Measurements from ENCODE around the gene ACOT4.
"Not testable (repeated sequence)": the region's sequence is repeated elsewhere in the genome, so short reads cannot be mapped to it uniquely, and the experiment has no call there.

ACOT4 gene

DNA sequence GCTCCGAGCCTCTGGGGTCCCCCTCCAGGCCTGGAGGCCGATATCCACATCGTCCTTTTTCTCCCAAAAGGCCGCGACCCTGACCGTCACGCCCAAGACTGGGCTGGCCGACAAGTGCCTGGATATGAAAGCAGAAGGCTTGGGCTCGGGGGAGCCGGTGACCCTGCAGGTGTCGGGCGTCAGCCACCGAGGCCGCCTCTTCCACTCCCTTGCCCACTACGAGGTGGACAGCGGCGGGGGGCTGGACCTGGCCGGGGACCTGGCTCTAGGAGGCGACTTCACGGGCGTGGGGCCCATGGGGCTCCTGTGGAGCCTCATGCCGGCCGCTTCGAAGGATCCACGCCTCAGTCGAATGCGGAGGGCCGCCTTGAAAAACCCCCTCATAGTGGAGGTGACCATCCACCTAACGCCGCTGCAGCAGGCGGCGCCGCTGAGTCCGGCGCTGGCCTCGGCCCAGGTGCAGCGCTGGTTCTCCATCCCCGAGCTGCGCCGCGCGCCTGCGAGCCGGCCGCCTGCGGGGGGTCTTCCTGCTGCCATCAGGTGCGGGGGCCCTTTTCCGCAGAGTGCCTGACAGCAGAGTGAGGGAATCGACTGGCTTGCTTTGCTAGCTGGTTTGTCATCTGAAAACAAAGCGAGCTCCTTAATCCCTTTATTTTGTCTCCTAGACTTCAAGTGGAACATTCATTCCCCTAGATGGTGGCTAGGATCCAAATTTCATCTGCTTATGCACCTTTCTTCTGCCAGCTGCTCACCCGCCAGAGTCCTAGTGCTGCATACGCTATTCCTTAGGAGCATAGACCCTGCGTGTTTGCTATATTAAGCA, 42.5 kb downstream of the ACOT4 start:
- DNase-seq: no peak

DNA sequence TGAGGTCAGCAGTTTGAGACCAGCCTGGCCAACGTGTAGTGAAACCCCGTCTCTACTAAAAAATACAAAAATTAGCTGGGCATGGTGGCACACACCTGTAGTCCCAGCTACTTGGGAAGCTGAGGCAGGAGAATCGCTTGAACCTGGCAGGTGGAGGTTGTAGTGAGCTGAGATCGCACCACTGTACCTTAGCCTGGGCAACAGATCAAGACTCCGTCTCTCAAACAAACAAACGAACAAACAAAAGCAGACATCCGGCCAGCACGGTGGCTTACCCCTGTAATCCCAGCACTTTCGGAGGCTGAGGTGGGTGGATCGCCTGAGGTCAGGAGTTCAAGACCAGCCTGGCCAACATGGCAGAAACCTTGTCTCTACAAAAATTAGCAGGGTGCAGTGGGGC, 44.7 kb downstream of the ACOT4 start:
- not testable (repeated sequence) for DNase-seq

DNA sequence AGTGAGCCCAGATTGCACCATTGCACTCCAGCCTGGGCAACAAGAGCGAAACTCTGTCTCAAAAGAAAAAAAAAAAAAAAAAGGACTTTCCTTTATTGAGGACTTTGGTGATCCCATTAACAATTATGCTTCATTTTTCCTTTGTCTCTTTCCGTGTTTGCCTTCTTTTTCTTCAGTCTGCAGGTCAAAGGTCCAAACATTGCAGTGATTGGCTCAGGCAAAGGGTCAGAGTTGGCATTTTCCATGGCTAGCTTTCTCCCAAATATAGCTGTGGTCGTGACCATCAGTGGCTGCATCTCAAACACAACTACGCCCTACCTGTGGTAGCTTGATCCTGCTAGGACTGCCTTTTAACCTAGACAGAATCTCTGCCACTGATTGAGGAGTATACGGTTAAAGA, 46.2 kb downstream of the ACOT4 start:
- no peak for DNase-seq

DNA sequence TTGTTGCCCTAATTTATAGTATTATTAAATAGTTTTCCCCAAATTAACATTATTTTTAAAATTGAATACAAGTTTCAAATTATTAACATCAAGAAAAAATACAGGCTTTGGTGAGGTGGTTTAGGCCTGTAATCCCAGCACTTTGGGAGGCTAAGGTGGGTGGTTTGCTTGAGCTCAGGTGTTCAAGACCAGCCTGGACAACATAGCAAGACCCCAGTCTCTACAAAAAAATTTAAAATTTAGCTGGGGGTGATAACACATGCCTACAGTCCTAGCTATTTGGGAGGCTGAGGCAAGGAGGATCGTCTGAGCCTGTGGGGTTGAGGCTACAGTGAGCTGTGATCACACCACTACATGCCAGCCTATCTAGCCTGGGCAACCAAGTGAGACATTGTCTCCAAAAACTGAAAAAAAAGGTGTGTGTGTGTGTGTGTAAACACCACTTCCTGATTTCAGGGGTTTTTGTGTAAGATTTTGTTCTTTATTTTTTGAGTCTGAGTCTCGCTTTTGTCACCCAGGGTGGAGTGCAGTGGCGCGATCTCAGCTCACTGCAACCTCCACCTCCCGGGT, 49.2 kb downstream of the ACOT4 start:
- no peak for DNase-seq

DNA sequence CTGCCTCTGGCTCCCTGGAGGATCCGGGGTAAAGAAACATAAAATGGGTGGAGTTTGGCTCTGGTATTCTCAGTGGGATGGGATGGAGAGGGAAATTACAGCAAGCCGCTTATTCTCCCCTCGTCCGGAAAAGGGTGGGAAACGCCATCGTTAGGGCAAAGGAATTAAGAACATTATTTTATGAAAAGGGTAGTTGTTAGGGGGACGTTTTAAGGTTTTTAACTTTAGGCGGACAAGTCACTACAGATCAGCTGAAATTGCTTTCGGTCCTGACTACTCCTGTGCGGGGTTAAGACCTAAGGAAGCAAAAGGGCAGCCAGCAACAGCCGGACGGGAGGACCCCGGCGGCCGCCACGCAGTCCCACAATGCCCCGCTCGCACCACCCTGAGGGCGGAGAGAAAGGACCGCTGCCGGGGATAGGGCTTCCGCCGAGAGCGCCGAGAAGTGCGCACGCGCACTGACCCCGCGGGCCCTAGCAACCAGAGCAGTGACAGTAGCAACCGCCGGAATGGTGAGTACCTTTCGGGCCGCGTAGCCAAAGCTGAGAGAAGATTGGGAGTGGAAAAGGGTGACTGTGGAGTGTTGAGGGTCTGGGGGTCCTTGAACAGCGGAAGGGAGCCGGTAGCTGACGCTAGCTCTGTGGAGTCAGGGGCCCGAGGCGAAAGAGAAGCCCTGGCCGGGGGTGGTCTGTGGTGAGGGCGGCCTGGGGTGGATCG, 53.0 kb downstream of the ACOT4 start, which contains the start of gene DNAL1:
Gene DNAL1 (plus strand): TSS at position 456 of the 717 bp plus-strand sequence. CDS start 54 bp downstream, at position 510.
- DNase-seq: peak; percentile 36

DNA sequence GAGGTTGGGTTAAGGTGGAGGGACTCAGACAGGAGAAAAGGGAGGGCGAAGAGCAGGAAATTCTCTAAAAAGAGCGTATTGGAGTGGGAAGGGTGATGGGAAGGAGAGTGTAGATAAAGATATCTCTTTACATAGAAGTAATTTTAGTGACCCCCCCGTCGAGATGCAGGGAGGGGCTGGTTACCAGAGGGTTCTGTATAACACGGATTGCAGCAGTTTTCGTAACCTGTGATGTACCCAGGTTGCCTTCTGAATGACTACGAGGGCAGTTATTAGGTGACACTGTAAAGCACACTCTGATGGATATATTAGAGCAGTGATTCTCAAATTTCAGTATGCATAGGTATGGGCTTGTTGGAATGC, 53.6 kb downstream of the ACOT4 start:
- DNase-seq: no peak
